H1 (cell line): ENCODE measurements around the gene CLN6. TPM values are rescaled to one million over a fixed set of nuclear protein-coding genes. Genes with fewer than 3 reads are reported as not detected.

Source experiments
- BACH1 ChIP-seq: IDR thresholded peaks from 2 replicates; pipeline ENCODE4 v1.6.1; 2012; ENCODE audit warnings: low read length, improper control_type of control experiment
- RFX5 ChIP-seq: IDR thresholded peaks from 2 replicates; pipeline ENCODE4 v1.6.1; 2011; ENCODE audit warnings: low read depth, low read length, improper control_type of control experiment, borderline replicate concordance
- SAP30 ChIP-seq: fragments of 300-600 bp; sonication (generic); IDR thresholded peaks from 2 replicates; pipeline ENCODE4 v1.7.1; 2012; ENCODE audit warnings: low read length, moderate library complexity, mild to moderate bottlenecking, inconsistent platforms; ENCODE audit not compliant: insufficient read depth, insufficient replicate concordance
- polyA plus RNA-seq, 7 experiments: library from polyadenylated mRNA; depleted of rRNA in 3 of 7; stranded (reverse) in 5 of 7; unstranded in 2 of 7; fragments of >200 nt in 5 of 7; fragments of 200-250 nt in 2 of 7; gene quantifications; 1 replicate in 5 of 7; 2 replicates in 1 of 7; 4 replicates in 1 of 7; pipeline versions ENCODE4 v1.2.1 to v1.2.3, GENCODE V29; 2011 to 2013; ENCODE audit warnings: missing spikeins in 2 of 7, mixed read lengths in 2 of 7
- total RNA-seq: library from RNA; stranded (reverse); fragmentation: NEBNext Ultra II Directional; extraction: Animal tissue kit (Norgen Biotek cat#: 25700); gene quantifications from 2 replicates; pipeline ENCODE4 v1.2.1, GENCODE V29; 2021
- TF ChIP-seq, protein P1 (sequence below): fragments of 300-600 bp; sonication (generic); IDR thresholded peaks from 2 replicates; pipeline ENCODE4 v1.7.1; 2012; ENCODE audit warnings: low read length, moderate library complexity, mild to moderate bottlenecking, inconsistent platforms; ENCODE audit not compliant: insufficient replicate concordance
- TF ChIP-seq, protein P2 (sequence below), 3 experiments: IDR thresholded peaks; 1 replicate in 2 of 3; 2 replicates in 1 of 3; pipeline versions ENCODE4 v1.5.1 to v1.6.1; 2011; ENCODE audit warnings: low read length in 3 of 3, mild to moderate bottlenecking in 3 of 3, inconsistent platforms in 2 of 3, low read depth in 1 of 3, moderate library complexity in 1 of 3; ENCODE audit not compliant: insufficient read depth in 1 of 3; ENCODE audit errors: control extremely low read depth in 1 of 3

The CLN6 gene
- total and polyA plus RNA-seq, 2 of the 8 experiments (the other 6 are each of a cell fraction or from before 2014, with no cell fraction given) = 60.0 to 137 TPM

DNA sequence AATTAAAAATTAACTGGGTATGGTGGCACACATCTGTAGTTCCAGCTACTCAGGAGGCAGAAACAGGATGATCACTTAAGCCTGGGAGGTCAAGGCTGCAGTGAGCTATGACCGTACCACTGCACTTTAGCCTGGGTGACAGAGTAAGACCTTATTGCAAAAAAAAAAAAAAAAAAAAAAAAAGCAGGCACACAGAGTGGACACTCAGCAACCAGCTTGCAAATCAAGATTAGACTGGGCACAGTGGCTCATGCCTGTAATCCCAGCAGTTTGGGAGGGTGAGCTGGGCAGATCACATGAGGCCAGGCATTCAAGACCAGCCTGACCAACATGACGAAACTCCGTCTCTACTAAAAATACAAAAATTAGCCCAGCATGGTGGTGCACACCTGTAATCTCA, 5.4 kb downstream of the CLN6 start (continued):
- TF ChIP-seq, protein P1, sequence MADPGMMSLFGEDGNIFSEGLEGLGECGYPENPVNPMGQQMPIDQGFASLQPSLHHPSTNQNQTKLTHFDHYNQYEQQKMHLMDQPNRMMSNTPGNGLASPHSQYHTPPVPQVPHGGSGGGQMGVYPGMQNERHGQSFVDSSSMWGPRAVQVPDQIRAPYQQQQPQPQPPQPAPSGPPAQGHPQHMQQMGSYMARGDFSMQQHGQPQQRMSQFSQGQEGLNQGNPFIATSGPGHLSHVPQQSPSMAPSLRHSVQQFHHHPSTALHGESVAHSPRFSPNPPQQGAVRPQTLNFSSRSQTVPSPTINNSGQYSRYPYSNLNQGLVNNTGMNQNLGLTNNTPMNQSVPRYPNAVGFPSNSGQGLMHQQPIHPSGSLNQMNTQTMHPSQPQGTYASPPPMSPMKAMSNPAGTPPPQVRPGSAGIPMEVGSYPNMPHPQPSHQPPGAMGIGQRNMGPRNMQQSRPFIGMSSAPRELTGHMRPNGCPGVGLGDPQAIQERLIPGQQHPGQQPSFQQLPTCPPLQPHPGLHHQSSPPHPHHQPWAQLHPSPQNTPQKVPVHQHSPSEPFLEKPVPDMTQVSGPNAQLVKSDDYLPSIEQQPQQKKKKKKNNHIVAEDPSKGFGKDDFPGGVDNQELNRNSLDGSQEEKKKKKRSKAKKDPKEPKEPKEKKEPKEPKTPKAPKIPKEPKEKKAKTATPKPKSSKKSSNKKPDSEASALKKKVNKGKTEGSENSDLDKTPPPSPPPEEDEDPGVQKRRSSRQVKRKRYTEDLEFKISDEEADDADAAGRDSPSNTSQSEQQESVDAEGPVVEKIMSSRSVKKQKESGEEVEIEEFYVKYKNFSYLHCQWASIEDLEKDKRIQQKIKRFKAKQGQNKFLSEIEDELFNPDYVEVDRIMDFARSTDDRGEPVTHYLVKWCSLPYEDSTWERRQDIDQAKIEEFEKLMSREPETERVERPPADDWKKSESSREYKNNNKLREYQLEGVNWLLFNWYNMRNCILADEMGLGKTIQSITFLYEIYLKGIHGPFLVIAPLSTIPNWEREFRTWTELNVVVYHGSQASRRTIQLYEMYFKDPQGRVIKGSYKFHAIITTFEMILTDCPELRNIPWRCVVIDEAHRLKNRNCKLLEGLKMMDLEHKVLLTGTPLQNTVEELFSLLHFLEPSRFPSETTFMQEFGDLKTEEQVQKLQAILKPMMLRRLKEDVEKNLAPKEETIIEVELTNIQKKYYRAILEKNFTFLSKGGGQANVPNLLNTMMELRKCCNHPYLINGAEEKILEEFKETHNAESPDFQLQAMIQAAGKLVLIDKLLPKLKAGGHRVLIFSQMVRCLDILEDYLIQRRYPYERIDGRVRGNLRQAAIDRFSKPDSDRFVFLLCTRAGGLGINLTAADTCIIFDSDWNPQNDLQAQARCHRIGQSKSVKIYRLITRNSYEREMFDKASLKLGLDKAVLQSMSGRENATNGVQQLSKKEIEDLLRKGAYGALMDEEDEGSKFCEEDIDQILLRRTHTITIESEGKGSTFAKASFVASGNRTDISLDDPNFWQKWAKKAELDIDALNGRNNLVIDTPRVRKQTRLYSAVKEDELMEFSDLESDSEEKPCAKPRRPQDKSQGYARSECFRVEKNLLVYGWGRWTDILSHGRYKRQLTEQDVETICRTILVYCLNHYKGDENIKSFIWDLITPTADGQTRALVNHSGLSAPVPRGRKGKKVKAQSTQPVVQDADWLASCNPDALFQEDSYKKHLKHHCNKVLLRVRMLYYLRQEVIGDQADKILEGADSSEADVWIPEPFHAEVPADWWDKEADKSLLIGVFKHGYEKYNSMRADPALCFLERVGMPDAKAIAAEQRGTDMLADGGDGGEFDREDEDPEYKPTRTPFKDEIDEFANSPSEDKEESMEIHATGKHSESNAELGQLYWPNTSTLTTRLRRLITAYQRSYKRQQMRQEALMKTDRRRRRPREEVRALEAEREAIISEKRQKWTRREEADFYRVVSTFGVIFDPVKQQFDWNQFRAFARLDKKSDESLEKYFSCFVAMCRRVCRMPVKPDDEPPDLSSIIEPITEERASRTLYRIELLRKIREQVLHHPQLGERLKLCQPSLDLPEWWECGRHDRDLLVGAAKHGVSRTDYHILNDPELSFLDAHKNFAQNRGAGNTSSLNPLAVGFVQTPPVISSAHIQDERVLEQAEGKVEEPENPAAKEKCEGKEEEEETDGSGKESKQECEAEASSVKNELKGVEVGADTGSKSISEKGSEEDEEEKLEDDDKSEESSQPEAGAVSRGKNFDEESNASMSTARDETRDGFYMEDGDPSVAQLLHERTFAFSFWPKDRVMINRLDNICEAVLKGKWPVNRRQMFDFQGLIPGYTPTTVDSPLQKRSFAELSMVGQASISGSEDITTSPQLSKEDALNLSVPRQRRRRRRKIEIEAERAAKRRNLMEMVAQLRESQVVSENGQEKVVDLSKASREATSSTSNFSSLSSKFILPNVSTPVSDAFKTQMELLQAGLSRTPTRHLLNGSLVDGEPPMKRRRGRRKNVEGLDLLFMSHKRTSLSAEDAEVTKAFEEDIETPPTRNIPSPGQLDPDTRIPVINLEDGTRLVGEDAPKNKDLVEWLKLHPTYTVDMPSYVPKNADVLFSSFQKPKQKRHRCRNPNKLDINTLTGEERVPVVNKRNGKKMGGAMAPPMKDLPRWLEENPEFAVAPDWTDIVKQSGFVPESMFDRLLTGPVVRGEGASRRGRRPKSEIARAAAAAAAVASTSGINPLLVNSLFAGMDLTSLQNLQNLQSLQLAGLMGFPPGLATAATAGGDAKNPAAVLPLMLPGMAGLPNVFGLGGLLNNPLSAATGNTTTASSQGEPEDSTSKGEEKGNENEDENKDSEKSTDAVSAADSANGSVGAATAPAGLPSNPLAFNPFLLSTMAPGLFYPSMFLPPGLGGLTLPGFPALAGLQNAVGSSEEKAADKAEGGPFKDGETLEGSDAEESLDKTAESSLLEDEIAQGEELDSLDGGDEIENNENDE = no peak
- TF ChIP-seq BACH1 = no peak
- TF ChIP-seq RFX5 = no peak
- TF ChIP-seq SAP30 = no peak
- TF ChIP-seq, protein P2, sequence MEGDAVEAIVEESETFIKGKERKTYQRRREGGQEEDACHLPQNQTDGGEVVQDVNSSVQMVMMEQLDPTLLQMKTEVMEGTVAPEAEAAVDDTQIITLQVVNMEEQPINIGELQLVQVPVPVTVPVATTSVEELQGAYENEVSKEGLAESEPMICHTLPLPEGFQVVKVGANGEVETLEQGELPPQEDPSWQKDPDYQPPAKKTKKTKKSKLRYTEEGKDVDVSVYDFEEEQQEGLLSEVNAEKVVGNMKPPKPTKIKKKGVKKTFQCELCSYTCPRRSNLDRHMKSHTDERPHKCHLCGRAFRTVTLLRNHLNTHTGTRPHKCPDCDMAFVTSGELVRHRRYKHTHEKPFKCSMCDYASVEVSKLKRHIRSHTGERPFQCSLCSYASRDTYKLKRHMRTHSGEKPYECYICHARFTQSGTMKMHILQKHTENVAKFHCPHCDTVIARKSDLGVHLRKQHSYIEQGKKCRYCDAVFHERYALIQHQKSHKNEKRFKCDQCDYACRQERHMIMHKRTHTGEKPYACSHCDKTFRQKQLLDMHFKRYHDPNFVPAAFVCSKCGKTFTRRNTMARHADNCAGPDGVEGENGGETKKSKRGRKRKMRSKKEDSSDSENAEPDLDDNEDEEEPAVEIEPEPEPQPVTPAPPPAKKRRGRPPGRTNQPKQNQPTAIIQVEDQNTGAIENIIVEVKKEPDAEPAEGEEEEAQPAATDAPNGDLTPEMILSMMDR (IDR thresholded peaks at IDR 0.05; ENCODE audit: control extremely low read depth in 1 of 3, insufficient read depth in 1 of 3, low read depth in 1 of 3, low read length in 3 of 3) = no peak
